ENCODE results near the gene NPC1. TPM values are rescaled to one million over a fixed set of nuclear protein-coding genes. Genes with fewer than 3 reads are reported as not detected.
A peak's percentile ranks its signal among the peaks of the same experiment; 100 is the strongest.
"Not testable (repeated sequence)": the region's sequence is repeated elsewhere in the genome, so short reads cannot be mapped to it uniquely, and the experiment has no call there.

The NPC1 gene
- polyA plus RNA-seq, 10 donors = 18.6 to 30.5 (median 25.2) TPM

GRCh38 chr18:23526501-23527063, 59.7 kb downstream of the NPC1 start:
- no peak for DNase-seq

- DNase-seq = no peak
Observed at GRCh38 chr18:23524213-23524707, 62.0 kb downstream of the NPC1 start.

- peak in 1 of 3 donors; percentile 60 for DNase-seq
Observed at GRCh38 chr18:23523429-23524212, 62.7 kb downstream of the NPC1 start.

DNA sequence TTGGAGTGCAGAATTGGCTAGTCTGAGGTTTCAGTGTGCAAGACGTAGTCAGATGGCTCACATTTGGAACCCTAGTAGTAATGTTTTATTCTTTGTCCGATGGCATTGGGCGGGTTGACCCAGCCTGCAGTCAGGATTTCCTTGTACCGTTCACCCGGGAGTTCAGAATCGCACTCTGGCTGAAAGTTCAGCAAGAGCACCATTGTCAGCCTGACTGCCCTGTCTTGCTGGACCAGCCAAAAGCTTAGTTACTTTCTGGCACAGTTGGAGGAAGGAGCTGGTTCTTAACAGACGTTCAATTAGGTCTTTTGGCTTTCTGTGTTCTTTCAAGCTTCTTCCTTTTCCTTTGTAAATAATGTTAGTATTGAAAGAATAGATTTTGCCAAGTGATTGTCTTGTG, 64.4 kb downstream of the NPC1 start:
- no peak for DNase-seq

DNA sequence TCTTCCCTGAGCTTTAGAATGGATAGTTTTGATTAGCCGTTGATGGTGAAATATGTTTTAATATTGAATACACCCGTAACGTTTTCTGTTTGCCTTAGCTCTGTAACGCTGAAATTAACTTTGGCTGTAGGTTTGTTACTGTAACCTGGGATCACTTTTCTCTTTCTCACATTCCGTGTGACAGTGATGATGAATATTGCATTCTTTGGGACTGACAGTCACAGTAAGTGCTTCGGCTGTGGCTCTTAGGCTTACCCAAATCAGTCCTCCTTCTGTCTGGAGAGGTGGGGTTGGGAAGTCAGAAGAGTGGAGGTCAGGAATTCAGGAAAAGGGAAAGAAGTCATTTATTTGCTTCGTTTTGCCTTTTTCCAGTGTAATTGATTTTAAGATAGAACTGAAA, 65.0 kb downstream of the NPC1 start:
- no peak for DNase-seq

- DNase-seq = no peak
Observed at GRCh38 chr18:23519734-23520133, 66.6 kb downstream of the NPC1 start.

DNA sequence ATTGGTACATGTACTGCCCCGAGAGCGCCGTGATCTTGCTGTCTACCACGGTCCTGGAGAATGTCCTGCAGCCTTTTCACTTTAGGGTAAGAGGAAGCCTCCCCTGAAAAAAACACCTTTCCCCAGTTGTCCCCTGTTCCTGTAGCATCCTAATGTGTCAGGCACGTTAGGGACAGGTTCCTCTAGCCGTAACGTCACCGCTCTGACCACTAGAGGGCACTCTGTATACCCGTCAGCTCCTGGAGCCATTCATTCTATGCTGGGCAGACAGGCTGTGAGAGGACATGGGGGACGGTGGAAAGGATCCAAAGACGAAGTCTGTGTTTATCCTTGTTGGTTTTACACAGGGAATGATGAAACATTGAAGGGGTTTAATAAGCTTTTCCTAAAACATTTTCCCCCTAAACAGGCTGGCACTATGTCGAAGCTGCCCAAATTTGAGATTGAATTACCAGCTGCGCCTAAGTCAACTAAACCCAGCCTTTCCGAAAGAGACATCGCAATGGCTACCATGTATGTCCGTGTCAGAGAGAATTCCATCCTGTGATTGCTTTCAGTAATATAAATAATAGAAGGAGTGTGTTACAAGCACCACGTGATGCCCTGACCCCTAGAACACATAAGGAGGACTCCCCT, 70.3 kb downstream of the NPC1 start:
- peak; percentile 72 to 83 (median 76) for DNase-seq

DNA sequence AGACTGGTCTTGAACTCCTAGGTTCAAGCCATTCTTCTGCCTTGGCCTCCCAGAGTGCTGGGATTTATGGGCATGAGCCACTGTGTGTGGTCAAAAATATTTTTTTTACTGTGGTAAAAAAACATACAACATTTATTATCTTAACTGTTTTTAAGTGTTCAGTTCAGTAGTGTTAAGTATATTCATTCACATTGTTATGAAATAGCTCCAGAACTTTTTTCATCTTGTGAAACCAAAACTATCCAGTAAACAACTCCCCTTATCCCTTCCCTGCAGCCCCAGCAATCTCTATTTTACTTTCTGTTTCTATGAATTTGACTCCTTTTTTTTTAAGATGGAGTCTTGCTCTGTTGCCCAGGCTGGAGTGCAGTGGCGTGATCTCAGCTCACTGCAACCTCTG, 73.7 kb downstream of the NPC1 start:
- DNase-seq = no peak

DNA sequence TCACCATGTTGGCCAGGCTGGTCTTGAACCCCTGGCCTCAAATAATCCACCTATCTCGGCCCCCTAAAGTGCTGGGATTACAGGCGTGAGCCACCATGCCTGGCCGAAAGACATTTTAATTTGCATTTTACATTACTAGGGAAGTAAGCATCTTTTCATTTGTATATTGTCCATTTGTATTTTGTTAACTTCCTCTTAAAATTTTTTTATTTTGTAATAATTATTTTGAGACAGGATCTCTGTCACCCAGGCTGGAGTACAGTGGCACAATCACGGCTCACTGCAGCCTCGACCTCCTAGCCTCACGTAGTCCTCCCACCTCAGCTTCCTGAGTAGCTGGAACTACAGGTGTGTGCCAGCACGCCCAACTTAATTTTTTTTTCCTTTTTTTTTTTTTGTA, 74.1 kb downstream of the NPC1 start:
- DNase-seq = not testable (repeated sequence)

DNA sequence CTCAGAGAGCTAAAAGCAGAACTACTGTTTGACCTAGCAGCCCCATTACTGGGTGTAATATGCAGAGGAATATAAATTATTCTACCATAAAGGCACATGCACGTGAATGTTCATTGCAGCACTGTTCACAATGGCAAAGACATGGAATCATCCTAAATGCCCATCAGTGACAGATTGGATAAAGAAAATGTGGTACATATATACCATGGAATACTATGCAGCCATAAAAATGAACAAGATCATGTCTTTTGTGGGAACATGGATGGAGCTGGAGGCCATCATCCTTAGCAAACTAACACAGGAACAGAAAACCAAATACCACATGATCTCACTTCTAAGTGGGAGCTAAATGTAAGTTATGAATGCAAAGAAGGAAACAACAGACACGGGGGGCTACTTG, 75.4 kb downstream of the NPC1 start:
- DNase-seq = not testable (repeated sequence)

DNA sequence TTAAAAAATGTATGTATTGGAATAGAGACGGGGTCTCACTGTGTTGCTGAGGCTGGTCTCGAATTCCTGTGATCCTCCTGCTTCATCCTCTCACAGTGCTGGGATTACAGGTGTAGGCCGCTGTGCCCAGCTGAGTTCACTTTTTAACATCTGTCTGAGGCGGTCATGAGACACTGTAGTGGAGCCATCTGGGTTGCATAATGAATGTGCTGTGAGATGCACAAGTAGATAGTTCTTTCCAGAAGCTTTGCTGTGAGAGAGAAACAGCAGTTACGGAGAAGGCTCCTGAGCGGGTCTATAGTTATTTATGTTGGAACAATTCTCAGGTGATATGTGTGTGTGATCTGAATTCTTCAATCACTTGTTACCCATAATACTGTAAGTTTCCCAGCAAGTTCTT, 79.9 kb downstream of the NPC1 start:
- DNase-seq = no peak

GRCh38 chr18:23504720-23505119, 81.6 kb downstream of the NPC1 start:
- no peak for DNase-seq

GRCh38 chr18:23503963-23504344, 82.4 kb downstream of the NPC1 start:
- no peak for DNase-seq

GRCh38 chr18:23503038-23503962, 83.0 kb downstream of the NPC1 start, which contains the start of gene RMC1:
RMC1 (plus strand) TSS chr18:23503511; CDS start chr18:23503619, 108 bp downstream.
- peak; percentile 92 to 98 (median 97) for DNase-seq

DNA sequence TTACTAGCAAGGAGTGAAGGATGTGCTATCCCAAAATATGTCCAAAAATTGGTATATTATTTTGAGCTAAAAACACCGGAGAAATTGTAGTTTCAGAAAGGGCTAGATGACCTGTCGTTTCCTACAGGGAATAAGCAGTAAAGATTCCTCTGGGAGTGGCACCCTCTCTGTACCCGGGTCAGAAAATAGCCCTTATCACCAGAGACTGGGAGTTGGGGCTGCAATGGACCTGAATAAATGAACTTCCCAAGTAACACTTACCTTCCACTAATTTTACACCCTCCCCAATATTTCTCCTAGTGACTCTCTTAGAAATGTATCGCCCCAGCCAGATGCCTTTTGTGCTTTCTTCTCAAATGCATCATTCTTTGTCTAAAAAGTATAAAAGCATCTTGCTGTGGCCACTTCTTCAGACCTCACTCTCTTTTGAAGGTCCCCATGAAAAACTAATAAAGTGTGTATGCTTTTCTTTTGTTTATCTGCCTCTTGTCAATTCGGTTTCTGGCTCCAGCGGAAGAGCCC, 83.7 kb downstream of the NPC1 start:
- DNase-seq = no peak

GRCh38 chr18:23501626-23502025, 84.7 kb downstream of the NPC1 start:
- no peak for DNase-seq

DNA sequence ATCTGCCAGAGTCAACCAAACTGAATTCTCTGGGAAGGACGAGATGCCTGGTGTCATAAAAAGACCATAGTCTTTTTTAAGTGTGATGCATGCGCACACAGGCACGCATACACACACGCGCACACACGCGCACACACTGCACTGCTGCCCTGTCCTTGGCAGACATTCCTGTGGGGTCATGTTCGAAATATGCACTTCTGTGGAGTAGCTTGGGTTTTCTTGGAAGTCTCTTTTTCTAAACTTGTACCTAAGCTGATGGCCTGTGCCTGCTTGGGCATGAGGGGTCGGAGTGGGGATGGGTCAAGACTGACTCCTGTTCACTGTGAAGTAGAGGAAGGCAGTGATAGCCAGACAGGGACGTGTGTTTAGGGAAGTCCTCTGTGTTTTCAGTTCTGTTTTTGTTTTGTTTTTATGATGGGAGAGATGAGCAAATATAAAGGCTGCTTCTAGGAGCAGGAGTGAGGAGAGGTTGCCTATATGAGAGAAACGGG, 87.0 kb downstream of the NPC1 start:
- no peak for DNase-seq

GRCh38 chr18:23498877-23499276, 87.4 kb downstream of the NPC1 start:
- DNase-seq = peak; percentile 29 to 61 (median 47)

- DNase-seq = no peak
Observed at GRCh38 chr18:23498117-23498516, 88.2 kb downstream of the NPC1 start.

DNA sequence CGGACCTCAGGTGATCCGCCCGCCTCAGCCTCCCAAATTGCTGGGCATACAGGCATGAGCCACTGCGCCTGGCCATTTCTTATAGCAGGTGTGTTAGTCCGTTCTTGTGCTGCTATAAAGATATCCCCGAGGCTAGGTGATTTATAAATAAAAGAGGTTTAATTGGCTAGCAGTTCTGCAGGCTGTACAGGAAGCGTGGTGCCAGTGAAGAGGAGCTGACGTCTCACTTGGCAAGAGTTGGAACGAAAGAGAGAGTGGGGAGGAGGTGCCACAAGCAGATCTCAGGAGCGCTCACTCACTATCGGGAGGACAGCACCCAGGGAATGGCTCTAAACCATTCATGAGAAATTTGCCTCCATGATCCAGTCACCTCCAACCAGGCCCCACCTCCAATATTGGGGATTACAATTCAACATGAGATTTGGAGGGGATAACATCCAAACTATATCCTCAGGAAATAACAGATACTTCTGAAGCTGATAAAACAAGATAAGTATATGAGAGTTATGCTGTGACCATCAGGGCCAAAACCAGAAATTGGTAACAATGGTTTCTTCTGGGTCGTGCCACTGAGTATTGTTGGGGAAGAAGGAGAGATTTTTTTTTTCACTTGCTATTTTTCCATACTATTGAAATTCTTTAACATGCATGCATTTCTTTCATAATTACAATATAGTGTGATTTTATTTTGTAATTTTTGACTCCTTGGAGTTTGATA, 90.4 kb downstream of the NPC1 start:
- no peak for DNase-seq

DNA sequence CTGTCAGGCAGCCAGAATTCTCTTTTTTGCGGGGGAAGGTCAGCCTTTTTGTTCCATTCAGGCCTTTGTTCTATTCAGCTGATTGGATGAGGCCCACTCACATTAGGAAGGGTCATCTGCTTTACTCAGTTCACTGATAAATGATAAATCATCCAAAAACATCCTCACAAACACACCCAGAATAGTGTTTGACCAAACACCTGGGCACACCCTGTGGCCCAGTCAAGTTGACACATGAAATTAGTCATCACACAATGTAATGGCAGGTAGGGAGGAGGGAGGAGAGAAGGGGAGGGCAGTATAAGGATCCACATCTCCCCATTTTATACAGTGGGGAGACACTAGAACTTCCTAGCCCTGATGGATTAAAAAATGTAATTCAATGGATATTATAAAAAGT, 91.3 kb downstream of the NPC1 start:
- no peak for DNase-seq

Measured in muscle of back (tissue), 11 donors.